Measurements from ENCODE around the gene TSPOAP1.

The TSPOAP1 gene

GRCh38 chr17:58280480-58281217 is 47.9 kb downstream of the TSPOAP1 start, which contains the start of gene MPO:
MPO (minus strand) TSS chr17:58280935; CDS start chr17:58280758, 177 bp downstream.
- Histone ChIP-seq H3K4me3 (ENCODE audit: low read depth in 1 of 2, low read length in 1 of 2) (peak within 1 kb of the TSS in 1 of 2 experiments; percentile 66), H3K9me3 (no peaks in the 10 kb centered on the region), H3K36me3 (no peaks in the 10 kb centered on the region), H3K4me1 (ENCODE audit: control insufficient read depth in 1 of 2, insufficient read depth in 1 of 2, low read depth in 1 of 2, low read length in 1 of 2) (peaks cover 84 to 95% of the 10 kb centered on the region in 2 experiments), H3K27me3 (no peaks in the 10 kb centered on the region), H3K27ac (peak within 1 kb of the TSS; percentile 33)
- no peak for TF ChIP-seq CTCF (IDR thresholded peaks at IDR 0.05)

- Histone ChIP-seq H3K9me3 (no peaks in the 10 kb centered on the region), H3K4me3 (ENCODE audit: low read depth in 1 of 2, low read length in 1 of 2) (peak overlapping the region; percentile 24 to 66), H3K27ac (peak overlapping the region; percentile 33), H3K27me3 (no peaks in the 10 kb centered on the region), H3K36me3 (no peaks in the 10 kb centered on the region), H3K4me1 (ENCODE audit: control insufficient read depth in 1 of 2, insufficient read depth in 1 of 2, low read depth in 1 of 2, low read length in 1 of 2) (peaks cover 84 to 95% of the 10 kb centered on the region in 2 experiments)
- no peak for TF ChIP-seq CTCF (IDR thresholded peaks at IDR 0.05)
Measured at GRCh38 chr17:58279736-58280479, 48.7 kb downstream of the TSPOAP1 start.

GRCh38 chr17:58279016-58279711 is 49.4 kb downstream of the TSPOAP1 start:
- Histone ChIP-seq H3K9me3 (no peaks in the 10 kb centered on the region), H3K4me3 (ENCODE audit: low read depth in 1 of 2, low read length in 1 of 2) (peak overlapping the region; percentile 24 to 66), H3K27ac (peak overlapping the region; percentile 33), H3K4me1 (ENCODE audit: control insufficient read depth in 1 of 2, insufficient read depth in 1 of 2, low read depth in 1 of 2, low read length in 1 of 2) (peaks cover 80 to 88% of the 10 kb centered on the region in 2 experiments), H3K36me3 (no peaks in the 10 kb centered on the region), H3K27me3 (no peaks in the 10 kb centered on the region)
- no peak for TF ChIP-seq CTCF (IDR thresholded peaks at IDR 0.05)

- no peaks in the 10 kb centered on the region for H3K36me3 ChIP-seq
- no peaks in the 10 kb centered on the region for H3K27me3 ChIP-seq
- no peak for TF ChIP-seq CTCF (IDR thresholded peaks at IDR 0.05)
- no peaks in the 10 kb centered on the region for H3K9me3 ChIP-seq
- H3K4me3 ChIP-seq (ENCODE audit: low read depth in 1 of 2, low read length in 1 of 2), result peak overlapping the region; percentile 24 to 66
- peaks cover 79 to 84% of the 10 kb centered on the region in 2 experiments for H3K4me1 ChIP-seq (ENCODE audit: control insufficient read depth in 1 of 2, insufficient read depth in 1 of 2, low read depth in 1 of 2, low read length in 1 of 2)
- H3K27ac ChIP-seq, result peak overlapping the region; percentile 21
Measured at GRCh38 chr17:58278661-58279015, 50.0 kb downstream of the TSPOAP1 start.

- TF ChIP-seq CTCF (IDR thresholded peaks at IDR 0.05), result no peak
- Histone ChIP-seq H3K4me3 (ENCODE audit: low read depth in 1 of 2, low read length in 1 of 2) (peak overlapping the region; percentile 28 to 66), H3K9me3 (no peaks in the 10 kb centered on the region), H3K4me1 (ENCODE audit: control insufficient read depth in 1 of 2, insufficient read depth in 1 of 2, low read depth in 1 of 2, low read length in 1 of 2) (peaks cover 80 to 85% of the 10 kb centered on the region in 2 experiments), H3K27ac (peak overlapping the region; percentile 21), H3K27me3 (no peaks in the 10 kb centered on the region), H3K36me3 (no peaks in the 10 kb centered on the region)
Measured at GRCh38 chr17:58277802-58278595, 50.6 kb downstream of the TSPOAP1 start.
